Stomach (tissue), 4 donors: ENCODE results near the gene CTSA.

Experiments used
- POLR2A ChIP-seq, 4 donors: fragments of 450-650 bp; IDR thresholded peaks; one replicate each; pipeline ENCODE4 v1.6.1; 2016; ENCODE audit warnings: antibody characterized with exemption in 4 of 4, control low read depth in 2 of 4, mild to moderate bottlenecking in 1 of 4, moderate library complexity in 1 of 4
- TF ChIP-seq, protein P1 (sequence below), 7 experiments: fragments of 450-650 bp in 4 of 7; fragments of 200-600 bp in 3 of 7; sonication (generic) in 3 of 7; IDR thresholded peaks; one replicate each; pipeline ENCODE4 v1.5.1; 2016 to 2019; ENCODE audit warnings: antibody characterized with exemption in 7 of 7, control low read depth in 2 of 7, mild to moderate bottlenecking in 1 of 7

DNA sequence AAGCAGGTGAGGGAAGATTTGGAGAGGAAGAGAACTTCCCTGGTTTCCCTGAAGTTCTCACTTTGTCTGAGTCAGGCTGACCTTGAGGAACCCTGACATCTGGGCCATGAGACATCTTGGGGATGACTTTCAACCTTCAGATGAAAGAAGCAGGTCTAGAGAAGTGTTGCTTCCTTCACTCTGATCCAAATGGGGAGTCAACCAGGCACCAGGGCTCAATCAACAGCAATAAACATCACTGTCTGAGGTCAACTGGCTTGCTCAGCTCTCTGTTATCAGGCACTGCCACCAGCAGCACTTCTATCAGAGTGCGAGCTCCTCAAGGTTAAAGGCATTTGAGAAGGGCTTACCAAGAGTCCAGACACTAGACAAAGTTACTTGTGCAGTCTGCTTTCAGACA lies 40.2 kb upstream of the CTSA start:
- TF ChIP-seq, protein P1, sequence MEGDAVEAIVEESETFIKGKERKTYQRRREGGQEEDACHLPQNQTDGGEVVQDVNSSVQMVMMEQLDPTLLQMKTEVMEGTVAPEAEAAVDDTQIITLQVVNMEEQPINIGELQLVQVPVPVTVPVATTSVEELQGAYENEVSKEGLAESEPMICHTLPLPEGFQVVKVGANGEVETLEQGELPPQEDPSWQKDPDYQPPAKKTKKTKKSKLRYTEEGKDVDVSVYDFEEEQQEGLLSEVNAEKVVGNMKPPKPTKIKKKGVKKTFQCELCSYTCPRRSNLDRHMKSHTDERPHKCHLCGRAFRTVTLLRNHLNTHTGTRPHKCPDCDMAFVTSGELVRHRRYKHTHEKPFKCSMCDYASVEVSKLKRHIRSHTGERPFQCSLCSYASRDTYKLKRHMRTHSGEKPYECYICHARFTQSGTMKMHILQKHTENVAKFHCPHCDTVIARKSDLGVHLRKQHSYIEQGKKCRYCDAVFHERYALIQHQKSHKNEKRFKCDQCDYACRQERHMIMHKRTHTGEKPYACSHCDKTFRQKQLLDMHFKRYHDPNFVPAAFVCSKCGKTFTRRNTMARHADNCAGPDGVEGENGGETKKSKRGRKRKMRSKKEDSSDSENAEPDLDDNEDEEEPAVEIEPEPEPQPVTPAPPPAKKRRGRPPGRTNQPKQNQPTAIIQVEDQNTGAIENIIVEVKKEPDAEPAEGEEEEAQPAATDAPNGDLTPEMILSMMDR (IDR thresholded peaks at IDR 0.05) = no peak
- TF ChIP-seq POLR2A (IDR thresholded peaks at IDR 0.05) = no peak
